Lower leg skin (tissue), 4 donors: Measurements from ENCODE around the gene PKP1. TPM values are rescaled to one million over a fixed set of nuclear protein-coding genes. Genes with fewer than 3 reads are reported as not detected.

Experiments used
- DNase-seq, 2 donors: peaks; one replicate each; pipeline ENCODE4 v3.0.0-alpha.2; 2019; ENCODE audit warnings: low spot score in 2 of 2
- H3K4me3 ChIP-seq: fragments of 200-600 bp; sonication (generic); 2 replicates; pipeline ENCODE4 v1.5.1; 2017; ENCODE audit warnings: mild to moderate bottlenecking, low read depth; ENCODE audit not compliant: poor library complexity, severe bottlenecking
- POLR2A ChIP-seq, 2 donors: fragments of 450-650 bp; IDR thresholded peaks; one replicate each; pipeline ENCODE4 v1.6.1; 2016 to 2017; ENCODE audit warnings: antibody characterized with exemption in 2 of 2, mild to moderate bottlenecking in 1 of 2, moderate library complexity in 1 of 2
- WGBS, 2 donors: methylation state at CpG; one replicate each; pipeline ENCODE4 v1.1.5; 2018; 5-methylcytosine and 5-hydroxymethylcytosine counted together
- intact Hi-C: fragments of 100-400 bp; cut with DNase I; formaldehyde crosslinking; loops from one replicate; pipeline ENCODE4 v1.15.0; 2023; ENCODE audit warnings: low total_unique reads
- total RNA-seq, 4 donors: library from RNA; depleted of rRNA; stranded (reverse); fragments of >200 nt; gene quantifications; one replicate each; pipeline ENCODE4 v1.1.0, GENCODE V29; 2016
- TF ChIP-seq, protein P1 (sequence below), 3 donors: fragments of 450-650 bp; IDR thresholded peaks; one replicate each; pipeline ENCODE4 v1.5.1; 2016; ENCODE audit warnings: antibody characterized with exemption in 3 of 3, mild to moderate bottlenecking in 3 of 3, moderate library complexity in 2 of 3

The PKP1 gene
- total RNA-seq, 4 donors from 2014 or later: 928 to 1,274 (median 961) TPM

DNA sequence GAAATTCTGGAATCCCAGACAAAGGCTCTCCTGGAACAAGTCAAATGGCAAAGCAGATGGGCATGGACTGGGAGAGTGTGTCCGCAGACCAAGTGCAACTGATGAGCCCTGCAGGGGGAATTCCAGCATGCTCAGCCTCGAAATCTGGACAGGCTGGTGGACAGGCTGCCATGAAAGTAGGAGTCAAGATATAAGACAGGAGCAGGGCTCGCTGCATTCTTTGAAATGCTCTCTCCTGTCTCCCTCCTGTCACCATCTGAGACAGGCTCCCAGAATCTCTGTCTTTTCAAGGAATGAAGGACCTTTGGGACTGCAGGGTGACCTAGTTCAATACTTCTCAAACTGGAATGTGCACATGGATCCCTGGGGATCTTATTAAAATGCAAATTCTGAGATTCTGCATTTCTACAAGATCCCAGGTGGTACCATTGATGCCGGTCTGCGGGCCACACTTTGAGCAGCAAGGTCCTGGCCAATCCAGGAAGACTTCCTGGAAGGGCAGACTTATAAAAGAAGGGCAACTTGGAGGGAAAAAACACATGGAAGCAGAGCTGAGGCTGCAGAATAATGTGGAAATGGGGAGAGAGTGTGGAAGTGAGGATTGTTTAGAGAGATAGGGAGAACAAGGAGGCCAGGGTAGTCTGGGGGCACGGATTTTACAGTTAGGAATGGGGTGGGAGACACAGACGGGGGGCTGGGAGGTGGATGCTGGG is 64.3 kb downstream of the PKP1 start:
- WGBS, 2 donors: 42 to 53% methylated on average over 7 of the region's 7 CpGs
- intact Hi-C loops: no loop called here
- TF ChIP-seq, protein P1, sequence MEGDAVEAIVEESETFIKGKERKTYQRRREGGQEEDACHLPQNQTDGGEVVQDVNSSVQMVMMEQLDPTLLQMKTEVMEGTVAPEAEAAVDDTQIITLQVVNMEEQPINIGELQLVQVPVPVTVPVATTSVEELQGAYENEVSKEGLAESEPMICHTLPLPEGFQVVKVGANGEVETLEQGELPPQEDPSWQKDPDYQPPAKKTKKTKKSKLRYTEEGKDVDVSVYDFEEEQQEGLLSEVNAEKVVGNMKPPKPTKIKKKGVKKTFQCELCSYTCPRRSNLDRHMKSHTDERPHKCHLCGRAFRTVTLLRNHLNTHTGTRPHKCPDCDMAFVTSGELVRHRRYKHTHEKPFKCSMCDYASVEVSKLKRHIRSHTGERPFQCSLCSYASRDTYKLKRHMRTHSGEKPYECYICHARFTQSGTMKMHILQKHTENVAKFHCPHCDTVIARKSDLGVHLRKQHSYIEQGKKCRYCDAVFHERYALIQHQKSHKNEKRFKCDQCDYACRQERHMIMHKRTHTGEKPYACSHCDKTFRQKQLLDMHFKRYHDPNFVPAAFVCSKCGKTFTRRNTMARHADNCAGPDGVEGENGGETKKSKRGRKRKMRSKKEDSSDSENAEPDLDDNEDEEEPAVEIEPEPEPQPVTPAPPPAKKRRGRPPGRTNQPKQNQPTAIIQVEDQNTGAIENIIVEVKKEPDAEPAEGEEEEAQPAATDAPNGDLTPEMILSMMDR (IDR thresholded peaks at IDR 0.05): no peak
- no peak for TF ChIP-seq POLR2A (IDR thresholded peaks at IDR 0.05)

DNA sequence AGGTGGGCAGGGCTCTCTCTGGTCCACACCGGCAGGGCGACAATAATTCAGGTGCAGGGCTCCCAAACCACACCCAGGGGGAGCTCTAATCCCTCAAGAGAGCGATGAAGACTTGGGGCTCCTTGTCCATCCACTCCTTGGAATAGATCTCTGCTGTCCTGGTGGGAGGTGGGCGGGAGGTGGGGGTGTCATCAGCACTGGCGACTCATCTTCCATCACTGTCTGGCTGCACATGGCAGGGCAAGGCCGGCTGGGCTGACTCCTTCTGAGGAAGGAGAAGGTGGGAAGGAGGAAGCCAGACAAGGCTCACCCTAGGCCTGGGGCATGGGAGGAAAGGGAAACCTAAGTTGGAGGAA is 64.9 kb downstream of the PKP1 start:
- DNase-seq: no peak
- TF ChIP-seq, protein P1 (IDR thresholded peaks at IDR 0.05): no peak
- TF ChIP-seq POLR2A (IDR thresholded peaks at IDR 0.05): no peak
- intact Hi-C loops: no loop called here
- 30 to 33% methylated on average over 6 of the region's 6 CpGs for WGBS, 2 donors
- no peak overlapping the region for H3K4me3 ChIP-seq

More for the DNA sequence above, 64.3 kb downstream of the PKP1 start:
- H3K4me3 ChIP-seq: no peak overlapping the region
- no peak for DNase-seq

DNA sequence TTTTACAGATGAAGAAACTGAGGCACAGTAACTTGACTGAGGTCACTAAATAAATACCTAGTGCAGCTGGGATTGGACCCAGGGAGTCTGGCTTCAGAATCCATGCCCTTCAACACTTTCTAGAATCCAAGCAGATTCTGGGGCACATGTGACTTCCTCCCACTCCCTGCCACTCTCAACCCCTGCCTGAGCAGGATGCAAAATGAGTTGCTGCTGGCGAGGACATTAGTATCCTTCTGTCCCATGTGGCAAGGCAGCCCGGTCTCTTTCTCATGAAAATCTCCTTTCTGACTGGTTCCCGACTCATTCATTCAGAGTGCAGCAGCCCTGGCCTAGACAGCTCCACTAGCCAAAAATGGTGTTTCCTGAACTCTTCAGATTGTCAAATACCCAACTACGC is 65.8 kb downstream of the PKP1 start:
- TF ChIP-seq, protein P1 (IDR thresholded peaks at IDR 0.05): no peak
- no peak for TF ChIP-seq POLR2A (IDR thresholded peaks at IDR 0.05)
- 87 to 88% methylated on average over 4 of the region's 4 CpGs for WGBS, 2 donors
- intact Hi-C loops: no loop called here
- no peak for DNase-seq
- H3K4me3 ChIP-seq: no peak overlapping the region

DNA sequence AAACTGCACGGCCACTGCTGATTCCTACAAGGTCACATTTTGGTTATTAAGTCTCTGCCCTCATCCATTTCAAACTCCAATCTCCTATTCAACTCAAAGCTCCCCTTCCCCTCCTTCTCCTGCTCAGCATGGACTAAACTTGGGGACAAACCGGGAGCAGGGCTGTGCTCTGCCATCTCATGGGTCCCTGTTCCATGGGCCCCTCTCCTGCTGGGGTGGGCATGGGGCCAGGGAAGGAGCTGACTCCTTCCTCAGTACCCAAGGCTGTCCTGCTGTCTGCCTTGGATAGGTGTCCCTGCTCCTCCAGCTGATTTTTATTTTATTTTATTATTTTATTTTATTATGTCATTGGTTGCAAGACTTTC is 67.0 kb downstream of the PKP1 start:
- DNase-seq: no peak
- H3K4me3 ChIP-seq: no peak overlapping the region
- intact Hi-C loops: no loop called here
- TF ChIP-seq, protein P1 (IDR thresholded peaks at IDR 0.05): no peak
- no peak for TF ChIP-seq POLR2A (IDR thresholded peaks at IDR 0.05)
- WGBS, 2 donors: 75 to 77% methylated on average over 2 of the region's 2 CpGs

DNA sequence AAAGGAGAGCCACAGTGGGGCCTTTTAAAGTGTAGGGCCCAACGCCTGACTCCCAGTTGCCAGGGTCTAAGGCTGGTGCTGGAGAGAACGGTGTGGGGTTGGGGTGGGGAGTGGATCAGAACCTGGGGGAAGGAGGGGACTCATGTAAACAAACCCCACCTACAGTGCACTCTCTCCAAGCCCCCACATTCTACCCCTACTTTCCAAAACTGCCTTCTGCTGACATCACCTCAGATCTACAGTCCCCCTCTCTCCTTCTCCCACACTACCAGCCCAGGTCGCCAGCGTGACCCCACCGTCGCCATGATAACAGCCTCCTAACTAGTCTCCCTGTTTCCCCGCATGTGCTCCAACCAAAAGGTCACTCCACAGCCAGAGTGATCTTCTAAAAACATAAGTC is 67.6 kb downstream of the PKP1 start:
- 81 to 85% methylated on average over 7 of the region's 7 CpGs for WGBS, 2 donors
- TF ChIP-seq, protein P1 (IDR thresholded peaks at IDR 0.05): no peak
- no peak for TF ChIP-seq POLR2A (IDR thresholded peaks at IDR 0.05)
- H3K4me3 ChIP-seq: no peak overlapping the region
- intact Hi-C loops: no loop called here
- no peak for DNase-seq

DNA sequence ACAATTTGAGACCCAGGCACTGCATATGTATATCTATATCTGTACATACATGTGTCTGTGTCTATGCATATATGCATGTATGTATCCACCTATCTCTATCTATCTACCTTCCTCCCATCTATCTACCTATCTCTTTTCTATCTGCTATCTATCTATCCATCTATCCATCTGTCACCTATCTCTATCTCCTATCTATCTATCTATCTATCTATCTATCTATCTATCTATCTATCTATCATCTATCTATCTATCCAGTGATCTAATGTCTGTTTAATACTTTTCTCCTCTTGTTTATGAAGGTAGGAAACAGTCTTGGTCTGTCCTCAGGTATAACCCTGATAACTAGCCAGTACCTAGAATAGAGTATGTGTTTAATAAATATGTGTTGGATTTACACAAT is 68.3 kb downstream of the PKP1 start:
- TF ChIP-seq, protein P1 (IDR thresholded peaks at IDR 0.05): no peak
- TF ChIP-seq POLR2A (IDR thresholded peaks at IDR 0.05): no peak
- no peak overlapping the region for H3K4me3 ChIP-seq
- intact Hi-C loops: no loop called here
- DNase-seq: no peak
